GM18498 (cell line): ENCODE data around the gene MARCHF6.
A peak's percentile ranks its signal among the peaks of the same experiment; 100 is the strongest.

Experiments
- ATAC-seq: cut with Tn5 transposase; IDR thresholded peaks from one replicate; pipeline ENCODE4 v1.9.1; 2021; ENCODE audit warnings: mild to moderate bottlenecking, moderate library complexity; ENCODE audit not compliant: unreplicated experiment

The MARCHF6 gene, protein sequence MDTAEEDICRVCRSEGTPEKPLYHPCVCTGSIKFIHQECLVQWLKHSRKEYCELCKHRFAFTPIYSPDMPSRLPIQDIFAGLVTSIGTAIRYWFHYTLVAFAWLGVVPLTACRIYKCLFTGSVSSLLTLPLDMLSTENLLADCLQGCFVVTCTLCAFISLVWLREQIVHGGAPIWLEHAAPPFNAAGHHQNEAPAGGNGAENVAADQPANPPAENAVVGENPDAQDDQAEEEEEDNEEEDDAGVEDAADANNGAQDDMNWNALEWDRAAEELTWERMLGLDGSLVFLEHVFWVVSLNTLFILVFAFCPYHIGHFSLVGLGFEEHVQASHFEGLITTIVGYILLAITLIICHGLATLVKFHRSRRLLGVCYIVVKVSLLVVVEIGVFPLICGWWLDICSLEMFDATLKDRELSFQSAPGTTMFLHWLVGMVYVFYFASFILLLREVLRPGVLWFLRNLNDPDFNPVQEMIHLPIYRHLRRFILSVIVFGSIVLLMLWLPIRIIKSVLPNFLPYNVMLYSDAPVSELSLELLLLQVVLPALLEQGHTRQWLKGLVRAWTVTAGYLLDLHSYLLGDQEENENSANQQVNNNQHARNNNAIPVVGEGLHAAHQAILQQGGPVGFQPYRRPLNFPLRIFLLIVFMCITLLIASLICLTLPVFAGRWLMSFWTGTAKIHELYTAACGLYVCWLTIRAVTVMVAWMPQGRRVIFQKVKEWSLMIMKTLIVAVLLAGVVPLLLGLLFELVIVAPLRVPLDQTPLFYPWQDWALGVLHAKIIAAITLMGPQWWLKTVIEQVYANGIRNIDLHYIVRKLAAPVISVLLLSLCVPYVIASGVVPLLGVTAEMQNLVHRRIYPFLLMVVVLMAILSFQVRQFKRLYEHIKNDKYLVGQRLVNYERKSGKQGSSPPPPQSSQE

DNA sequence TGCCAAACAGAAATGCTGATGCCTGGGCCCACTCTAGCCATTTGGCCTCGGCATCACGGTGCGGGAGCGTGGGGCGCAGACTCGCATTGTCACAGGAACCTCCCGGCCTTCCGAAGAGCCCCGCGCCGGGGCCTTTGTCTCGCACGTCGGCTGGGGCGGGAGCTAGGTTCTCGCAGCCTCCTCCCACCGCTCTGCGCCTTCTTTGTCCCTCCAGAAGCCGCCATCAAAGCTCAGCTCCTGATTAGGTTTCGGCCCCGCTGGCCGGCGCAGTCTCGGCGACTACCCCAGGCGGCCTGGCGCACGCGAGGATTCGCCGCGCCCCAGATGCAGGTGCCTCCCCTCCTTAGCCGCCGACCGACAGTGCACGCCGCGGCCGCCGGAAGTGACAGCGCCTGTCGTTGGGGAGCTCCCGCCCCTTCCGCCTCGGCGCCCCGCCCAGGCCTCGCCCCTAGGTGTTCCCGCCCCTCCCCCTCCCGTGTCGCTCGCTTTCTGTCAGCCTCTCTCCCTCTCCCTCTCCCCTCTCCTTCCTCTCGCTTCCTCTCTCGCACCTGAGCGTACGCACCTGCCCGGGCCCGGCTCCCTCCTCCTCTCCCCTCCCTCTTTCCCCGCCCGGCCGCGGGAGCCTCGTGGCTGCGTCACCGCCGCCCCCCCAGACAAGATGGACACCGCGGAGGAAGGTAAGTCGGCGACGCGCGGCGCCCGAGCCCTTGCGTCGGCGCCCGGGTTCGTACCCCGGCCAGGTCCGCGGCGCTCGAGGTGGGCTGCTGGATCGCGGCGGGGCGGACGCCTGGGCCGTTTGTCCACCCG, at the start of gene MARCHF6:
Gene MARCHF6 (plus strand): TSS at position 455 of the 807 bp plus-strand sequence. CDS start 204 bp downstream, at position 659.
- peak; percentile 89 for ATAC-seq

DNA sequence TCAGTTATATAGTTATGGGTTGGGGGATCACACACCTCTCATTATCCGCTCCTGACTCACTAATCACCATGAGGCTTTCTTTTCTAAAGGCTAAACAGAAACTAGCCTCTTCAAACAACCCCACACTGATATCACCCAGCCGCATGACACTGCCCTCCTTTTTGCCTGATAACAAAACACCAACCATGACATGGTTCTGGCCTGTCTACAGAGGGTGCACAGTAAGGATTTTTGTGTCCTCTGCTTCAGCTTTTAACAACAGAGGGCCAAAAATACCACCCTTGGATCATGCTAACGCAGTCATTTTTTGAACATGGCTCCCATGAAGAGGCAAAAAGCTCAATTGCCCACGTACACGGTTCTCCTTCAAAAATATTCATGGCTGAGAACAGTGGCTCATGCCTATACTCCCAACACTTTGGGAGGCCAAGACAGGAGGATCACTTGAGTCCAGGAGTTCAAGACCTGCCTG, 49.8 kb upstream of the MARCHF6 start:
- no peak for ATAC-seq

DNA sequence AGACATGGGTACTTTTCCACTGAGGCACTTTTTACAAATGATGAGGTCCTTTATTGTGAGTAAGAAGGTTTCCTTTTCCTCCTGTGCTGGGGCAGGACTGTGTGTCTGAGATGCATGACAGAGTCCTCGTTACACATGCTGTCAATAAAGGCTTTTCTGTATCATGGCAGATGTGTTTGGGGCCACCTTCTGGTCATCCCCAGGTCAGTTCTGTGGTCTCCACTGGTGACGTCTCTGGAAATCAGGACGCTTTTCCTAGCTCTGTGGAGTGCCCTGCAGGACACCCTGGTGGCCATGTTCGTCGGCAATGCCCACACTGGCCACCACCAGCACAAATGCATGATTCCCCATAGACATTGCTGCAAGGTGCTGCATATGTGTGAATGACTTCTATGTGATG, 48.6 kb upstream of the MARCHF6 start:
- ATAC-seq: no peak

DNA sequence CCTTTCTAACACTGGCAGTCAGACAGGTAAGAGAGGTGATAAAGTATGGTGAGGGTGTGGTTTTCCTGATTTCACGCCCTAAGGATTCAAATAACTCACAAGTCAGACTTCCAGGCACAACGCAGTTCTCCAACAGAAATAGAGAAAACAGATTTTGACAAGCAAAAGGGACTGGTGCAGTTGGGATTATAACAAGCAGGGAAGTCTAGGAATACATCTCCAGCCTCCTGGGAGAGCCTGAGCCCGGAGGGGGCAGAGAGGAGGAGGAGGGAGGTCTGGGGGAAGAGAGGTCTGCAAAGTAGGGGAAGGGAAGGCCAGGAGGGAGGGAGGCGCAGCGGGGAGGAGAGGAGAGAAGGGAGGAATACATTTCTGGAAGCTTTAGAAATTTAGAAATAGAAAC, 47.4 kb upstream of the MARCHF6 start:
- no peak for ATAC-seq

DNA sequence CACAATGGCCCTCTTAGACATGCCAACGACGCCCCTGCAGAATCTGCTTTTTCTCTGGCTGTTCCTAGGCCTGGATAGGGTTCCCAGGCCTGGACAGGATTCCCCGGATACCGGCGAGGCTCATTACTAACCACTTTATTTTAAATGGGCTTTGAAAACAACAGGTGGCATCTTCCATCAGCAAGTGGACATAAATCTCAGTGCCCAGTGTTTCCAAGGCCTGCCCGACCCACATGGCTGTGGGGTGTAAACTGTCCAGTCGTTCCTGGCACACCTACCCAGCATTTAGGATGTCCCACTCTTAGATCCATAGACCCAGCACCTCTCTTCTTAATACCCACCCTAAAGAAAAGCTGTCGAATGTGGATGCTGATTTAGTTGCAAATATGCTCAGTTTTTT, 46.7 kb upstream of the MARCHF6 start:
- ATAC-seq: no peak

DNA sequence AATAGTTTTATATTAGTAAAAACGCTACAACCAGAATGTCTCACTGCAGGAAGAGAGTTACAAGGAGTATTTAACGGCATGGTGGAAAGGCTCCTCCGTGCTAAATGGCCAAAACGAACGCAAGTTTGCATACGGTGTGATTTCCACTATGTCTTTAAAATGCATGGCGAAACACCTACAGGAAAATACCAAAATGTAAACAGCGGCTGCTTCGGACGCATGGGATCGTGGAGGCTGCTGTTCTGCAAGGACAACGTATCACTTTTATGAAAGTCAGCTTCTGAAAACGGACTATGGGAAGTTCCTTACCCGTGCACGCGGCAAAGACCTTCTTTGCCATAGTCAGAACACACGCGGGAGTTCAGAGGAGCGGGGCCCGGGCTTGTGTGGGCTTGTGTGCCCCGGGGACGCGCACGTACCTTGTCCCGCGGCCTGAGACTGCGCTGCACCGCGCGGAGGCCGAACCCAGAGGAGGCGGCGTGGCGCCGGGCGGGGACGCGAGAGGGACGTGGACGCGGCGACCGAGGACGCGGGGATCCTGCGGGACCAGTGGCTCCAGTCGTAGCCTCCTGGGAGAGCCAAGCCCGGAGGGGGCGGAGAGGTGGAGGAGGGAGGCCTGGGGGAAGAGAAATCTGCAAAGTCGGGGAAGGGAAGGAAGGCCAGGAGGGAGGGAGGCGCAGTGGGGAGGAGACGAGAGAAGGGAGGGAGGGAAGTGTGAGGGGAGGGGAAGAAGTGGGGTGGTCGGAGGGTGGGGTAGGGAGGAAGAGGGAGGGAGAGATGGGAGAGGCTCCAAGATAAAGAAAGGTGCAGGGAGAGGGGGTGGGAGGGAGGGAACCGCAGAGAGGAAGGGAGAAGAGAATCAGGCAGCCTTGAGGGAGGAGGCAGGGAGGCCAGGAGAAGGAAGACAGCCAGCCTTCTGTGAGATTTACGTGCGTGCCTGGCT, 46.0 kb upstream of the MARCHF6 start, which contains the start of gene CMBL:
Gene CMBL (minus strand): TSS at position 697 of the 943 bp plus-strand sequence. CDS start 17,140 bp downstream, outside the sequence.
- peak; percentile 94 for ATAC-seq

DNA sequence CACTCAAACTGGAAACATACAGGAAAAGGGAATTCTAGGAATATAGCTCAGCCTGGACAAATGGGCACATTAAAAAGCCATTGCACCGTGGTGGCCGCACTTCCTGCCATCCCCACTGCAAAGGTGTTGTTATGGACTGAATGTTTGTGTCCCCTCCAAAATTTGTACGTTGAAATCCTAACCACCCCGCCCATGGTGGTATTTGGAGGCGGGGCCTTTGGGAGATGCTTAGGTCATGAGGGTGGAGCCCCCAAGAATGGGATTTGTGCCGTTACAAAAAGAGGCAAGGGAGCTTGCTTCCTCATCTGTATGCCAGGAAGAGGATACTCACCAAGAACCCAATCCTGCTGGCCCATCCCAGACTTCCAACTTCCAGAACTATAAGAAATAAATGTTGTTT, 44.7 kb upstream of the MARCHF6 start:
- ATAC-seq: no peak

DNA sequence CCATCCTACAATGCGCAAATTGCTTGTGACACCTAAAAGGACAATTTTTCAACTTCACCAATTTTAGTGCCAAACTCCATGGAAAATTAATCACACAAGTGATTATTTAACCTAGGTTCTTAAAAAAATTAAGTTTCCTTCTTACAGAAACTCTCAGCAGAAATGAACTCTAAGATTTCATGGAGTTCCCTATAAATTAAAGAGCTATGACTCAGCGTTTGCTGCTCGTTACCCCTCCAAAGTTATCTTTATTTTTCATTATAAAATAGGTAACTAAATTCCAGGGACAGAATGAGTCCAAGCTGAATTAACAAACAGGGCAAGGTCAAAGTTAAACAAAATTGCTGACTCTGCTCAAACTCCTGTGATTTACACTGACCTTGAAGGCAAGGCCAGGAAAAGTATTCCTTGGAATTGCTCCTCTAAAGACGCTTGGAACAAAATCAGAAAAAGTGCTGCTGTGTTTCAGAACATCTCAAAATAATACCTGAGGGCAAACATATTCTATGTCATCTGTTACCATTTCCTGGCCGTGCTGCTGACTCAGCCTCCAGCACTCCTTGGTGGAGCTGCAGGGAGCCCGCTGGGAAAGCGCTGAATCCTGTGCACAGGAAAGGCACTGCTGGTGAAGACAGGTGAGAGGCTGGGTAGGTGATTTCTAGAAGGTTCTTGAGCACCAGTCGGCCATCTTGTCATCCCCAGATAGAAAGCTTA, 43.3 kb upstream of the MARCHF6 start:
- ATAC-seq: no peak

DNA sequence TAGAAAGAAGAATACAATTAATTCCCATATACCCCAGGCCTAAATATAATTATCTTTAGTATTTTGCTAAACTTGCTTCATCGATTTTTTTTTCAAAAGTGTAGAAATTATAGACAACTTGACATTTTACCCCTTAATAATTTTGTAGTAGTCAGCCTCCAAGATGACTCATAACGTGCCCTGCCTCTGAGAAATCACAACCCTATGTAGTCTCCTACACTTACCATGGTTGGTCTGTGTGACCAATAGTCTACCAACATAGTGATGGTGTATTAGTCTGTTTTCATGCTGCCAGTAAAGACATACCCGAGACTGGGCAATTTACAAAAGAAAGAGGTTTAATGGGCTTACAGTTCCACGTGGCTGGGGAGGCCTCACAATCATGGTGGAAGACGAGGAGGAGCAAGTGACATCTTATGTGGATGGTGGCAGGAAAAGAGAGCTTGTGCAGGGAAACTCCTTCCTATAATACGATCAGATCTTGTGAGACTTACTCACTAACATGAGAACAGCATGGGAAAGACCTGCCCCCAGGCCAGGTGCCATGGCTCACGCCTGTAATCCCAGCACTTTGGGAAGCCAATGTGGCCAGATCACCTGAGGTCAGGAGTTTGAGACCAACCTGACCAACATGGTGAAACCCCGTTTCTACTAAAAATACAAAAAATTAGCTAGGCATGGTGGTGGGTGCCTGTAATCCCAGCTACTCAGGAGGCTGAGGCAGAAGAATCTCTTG, 42.5 kb upstream of the MARCHF6 start:
- peak; percentile 53 for ATAC-seq

DNA sequence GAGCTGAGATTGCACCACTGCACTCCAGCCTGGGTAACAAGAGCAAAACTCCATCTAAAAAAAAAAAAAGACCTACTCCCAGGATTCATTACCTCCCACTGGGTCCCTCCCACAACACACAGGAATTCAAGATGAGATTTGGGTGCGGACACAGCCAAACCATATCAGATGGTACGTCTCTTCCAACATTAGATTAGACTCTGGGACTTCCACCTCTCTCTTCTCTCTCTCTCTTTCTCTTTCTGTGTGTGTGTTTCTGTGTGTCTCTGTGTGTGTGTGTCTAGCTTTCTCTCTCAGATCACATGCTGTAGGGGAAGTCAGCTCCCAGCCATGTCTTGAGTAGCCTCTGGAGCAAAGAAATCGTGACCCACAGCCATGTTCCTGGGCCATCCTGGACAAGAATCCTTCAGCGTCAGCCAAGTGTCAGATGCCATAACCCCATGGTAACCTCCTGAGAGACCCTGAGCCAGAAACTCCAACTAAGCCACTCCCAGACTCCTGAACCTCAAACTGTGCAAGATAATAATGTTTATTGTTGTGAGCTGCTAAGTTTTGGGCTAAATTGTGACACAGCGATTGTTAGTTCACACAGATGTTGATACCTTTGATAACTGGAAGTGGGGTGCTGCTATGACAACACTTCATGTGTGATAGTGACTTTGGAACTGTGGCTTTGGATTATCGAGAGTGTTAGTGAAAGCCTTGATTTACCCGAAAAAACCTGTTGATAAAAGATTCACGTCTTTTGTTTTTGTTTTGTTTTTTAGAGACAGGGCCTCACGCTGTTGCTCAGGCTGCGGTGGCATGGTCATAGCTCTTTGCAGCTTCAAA, 41.7 kb upstream of the MARCHF6 start:
- ATAC-seq: no peak

DNA sequence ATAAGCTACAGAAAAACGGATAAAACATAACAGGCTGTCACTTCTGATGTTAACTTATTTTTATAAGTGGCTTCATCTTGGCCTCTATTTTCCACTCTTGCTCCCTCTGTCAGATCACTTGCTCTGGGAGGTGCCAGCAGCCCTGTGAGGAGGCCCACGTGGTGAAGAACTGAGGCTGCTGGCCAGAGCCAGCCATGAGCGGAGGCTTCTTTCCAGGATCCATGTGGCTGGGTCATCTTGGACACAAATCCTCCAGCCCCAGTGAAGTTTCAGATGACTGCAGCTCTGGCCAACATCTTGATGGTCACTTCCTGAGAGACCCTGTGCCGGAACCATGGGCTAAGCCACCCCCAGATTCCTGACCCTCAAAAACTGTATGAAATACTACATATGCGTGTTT, 38.3 kb upstream of the MARCHF6 start:
- ATAC-seq: no peak

DNA sequence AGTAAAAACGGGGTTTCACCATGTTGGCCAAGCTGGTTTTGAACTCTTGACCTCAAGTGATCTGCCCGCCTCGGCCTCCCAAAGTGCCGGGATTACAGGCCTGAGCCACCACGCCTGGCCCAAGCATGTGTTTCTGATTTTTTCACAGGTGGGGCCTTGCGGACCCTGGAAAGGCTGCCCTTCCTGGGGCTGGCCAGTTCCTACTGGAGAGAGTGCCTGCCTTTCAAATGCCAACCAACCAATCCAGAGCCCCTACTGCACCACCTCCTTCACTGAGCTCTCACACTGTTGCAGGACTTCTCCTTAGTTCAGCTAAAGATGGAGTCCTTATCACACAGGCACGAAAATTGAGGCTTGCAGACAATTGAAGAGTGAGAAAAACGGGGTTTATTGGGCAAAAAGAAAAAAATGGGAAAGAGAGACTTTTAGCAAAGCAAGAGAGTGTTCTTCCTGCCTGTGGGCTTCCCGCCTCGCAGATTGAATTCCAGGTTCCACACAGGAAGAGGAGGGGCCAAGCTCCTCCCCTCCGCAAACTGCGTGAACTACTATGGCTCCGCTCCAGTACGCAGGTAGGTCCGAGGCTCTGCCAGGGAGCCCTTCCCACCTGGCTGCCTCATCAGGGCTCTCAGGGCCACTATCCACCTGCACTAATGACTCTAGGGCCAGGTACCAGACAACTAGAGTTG, 37.5 kb upstream of the MARCHF6 start:
- ATAC-seq: no peak

DNA sequence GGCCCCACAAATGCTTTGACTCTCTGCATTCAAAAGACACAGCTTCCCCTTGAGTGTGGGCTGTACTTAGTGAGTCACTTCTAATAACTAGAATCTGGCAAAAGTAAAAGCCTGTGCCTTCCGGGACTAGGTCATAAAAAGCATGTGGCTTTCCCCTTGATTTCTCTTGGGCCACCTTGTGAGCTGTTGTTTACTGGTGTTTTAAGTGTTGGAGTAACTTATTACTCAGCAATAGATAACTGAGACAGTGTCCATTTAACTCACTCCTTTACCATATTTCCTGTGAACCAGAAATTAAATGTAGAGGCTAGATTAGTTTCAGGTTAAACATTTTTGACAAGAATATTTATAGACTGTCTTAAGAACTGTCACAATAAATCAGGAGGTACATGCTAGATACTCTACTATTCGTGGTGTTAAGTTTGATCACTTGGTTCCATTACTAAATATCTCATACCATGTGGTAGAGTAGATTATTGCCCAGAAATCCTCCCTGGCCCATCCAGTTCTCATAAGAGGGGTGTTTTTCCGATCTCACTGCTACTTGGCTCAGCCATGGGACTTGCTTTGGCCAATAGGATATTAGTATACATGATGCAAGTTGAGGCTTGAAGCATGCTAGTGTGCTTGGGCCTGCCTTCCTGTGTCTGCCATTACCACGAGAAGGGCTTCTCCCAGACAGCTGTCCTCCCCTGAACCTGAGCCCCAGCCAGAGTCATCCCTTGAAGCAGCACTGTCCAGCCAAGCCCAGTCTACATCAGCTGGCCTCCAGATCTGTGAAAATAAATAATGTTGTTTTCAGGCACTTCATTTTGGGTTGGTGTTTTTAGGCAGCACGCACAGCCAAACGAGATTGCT, 35.4 kb upstream of the MARCHF6 start:
- no peak for ATAC-seq

DNA sequence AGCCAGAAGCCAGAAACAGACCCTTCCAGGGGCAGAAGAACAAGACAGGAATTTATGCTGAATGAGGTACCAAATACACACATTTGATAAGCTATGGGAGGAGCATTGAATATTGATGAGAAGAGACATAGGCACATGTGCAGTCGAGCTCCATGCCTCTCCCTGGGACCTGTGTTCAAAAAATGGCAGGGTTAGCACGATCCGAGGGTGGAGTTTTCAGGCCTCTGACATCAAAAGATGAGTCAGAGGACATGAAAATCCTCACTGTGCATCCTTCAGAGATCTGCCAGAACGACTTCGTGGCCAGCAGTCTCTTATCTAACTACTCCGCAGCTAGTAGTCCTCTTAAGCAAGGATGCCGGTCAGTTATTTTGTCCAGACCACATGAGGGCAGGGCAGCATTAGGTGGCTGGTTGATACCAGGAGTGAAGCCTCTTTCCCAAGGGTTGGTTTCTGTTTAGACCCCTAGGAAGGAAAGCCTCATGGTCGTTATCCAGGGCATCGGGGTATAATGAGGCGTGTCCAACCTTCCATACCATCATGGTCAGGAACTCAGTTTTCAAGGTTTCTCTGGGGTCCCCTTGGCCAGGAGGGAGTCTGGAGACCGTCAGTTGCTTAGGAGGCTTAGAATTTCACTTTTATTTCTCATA, 34.2 kb upstream of the MARCHF6 start:
- no peak for ATAC-seq

DNA sequence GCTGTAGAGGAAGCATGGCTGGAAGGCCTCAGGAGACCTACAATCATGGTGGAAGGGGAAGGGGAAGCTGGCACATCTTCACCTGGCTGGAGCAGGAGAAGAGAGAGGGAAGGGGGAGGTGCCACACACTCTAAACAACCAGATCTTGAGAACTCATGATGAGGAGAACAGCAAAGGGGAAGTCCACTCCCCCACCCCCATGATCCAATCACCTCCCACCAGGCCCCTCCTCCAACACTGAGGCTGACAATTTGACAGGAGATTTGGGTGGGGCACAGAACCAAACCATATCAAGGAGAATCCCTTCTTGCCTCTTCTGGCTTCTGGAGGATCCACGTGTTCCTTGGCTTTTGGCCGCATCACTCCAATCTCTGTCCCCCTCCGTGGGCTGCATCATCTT, 32.7 kb upstream of the MARCHF6 start:
- ATAC-seq: no peak
